Daoy (cell line): ENCODE results near the gene TSPYL4. TPM values are rescaled to one million over a fixed set of nuclear protein-coding genes. Genes with fewer than 3 reads are reported as not detected.
"Not testable (repeated sequence)": the region's sequence is repeated elsewhere in the genome, so short reads cannot be mapped to it uniquely, and the experiment has no call there.

ENCODE experiments used
- DNase-seq: peaks from one replicate; pipeline ENCODE4 v3.0.0-alpha.2; 2015; ENCODE audit warnings: low read depth
- total RNA-seq: library from RNA; depleted of rRNA; stranded (reverse); fragments of >200 nt; shearing (Covaris generic); gene quantifications from 2 replicates; pipeline ENCODE4 v1.2.3, GENCODE V29; 2014; rRNA removed

TSPYL4 gene
- 7.6 and 11.7 TPM in 2 replicates for total RNA-seq

- peak; percentile 97 for DNase-seq
Observed at GRCh38 chr6:116253505-116254296, at the start of gene TSPYL4. Gene TSPYL4, minus strand, starts transcription at chr6:116254075. Its CDS starts 67 bp downstream, at chr6:116254008.

DNA sequence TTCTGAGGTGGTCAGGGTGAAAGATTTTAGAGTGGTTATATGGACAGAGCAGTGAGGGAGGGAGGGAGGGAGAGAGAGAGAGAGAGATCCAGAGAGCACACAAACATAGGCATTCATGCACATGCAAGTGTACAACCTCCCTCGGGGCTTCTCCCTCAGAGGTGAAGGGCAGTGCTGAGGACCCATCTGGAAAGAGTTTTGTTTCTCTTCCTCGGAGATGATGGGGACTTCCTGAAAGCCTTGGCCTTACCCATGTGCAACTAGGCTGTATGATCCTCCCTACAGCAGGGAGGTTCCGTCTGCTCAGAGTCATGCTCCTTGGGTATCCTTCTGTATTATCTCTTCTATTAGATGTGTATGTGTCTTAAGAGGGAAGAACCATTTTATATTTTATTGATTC, 47.2 kb upstream of the TSPYL4 start:
- no peak for DNase-seq

GRCh38 chr6:116300566-116300965, 46.7 kb upstream of the TSPYL4 start:
- no peak for DNase-seq

GRCh38 chr6:116298973-116299372, 45.1 kb upstream of the TSPYL4 start:
- DNase-seq: no peak

GRCh38 chr6:116298273-116298672, 44.4 kb upstream of the TSPYL4 start:
- DNase-seq: no peak

DNA sequence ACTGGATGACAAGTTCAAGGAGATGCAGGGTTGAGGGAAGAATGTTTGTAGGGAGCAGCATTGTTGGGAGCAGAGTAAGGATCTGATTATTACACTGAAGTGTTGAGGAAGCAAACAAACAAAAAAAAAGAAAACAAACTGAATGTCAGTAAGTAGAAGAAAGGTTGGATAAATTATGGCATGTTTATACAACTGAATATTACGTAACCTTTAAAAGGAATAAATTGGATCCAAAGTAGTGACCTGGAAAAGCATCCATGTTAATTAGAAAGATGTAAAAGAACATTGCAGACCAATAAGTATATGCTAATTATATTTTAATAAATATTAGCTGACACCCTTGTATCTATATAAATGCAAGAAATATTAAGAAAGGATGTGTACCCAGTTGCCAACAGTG, 38.7 kb upstream of the TSPYL4 start:
- DNase-seq: no peak

DNA sequence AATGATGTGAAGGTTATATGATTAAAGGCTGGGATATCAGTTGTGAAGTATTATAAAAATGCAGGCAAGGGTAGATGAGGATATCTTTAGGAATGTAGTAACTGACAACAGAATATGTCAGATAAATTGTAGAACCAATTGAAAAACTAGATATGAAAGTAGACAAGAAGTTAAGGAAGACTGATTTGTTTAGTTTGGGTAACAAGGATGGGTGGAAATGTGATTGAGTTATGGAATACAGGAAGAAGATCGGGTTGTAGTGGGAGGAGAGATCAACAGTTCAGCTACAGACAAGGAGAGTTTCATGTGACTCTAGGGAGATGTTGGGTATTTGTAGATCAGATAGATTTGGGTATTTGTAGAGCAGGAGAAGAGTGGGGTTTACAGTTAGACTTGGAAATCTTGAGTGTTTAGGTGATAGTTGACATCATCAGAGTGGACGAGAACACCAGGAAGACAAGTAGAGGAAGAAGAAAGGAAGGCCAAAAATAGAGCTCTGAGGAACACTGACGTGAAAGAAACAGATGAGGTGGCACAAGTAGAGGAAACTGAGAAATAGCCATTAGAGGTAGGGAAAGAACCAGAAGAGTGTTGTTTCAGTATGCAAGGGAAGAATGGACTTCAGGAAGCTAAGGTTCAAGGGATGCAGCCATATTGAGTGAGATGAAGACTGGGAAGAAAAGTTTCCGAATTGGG, 38.0 kb upstream of the TSPYL4 start:
- no peak for DNase-seq

GRCh38 chr6:116290799-116291198, 36.9 kb upstream of the TSPYL4 start:
- DNase-seq: no peak

DNA sequence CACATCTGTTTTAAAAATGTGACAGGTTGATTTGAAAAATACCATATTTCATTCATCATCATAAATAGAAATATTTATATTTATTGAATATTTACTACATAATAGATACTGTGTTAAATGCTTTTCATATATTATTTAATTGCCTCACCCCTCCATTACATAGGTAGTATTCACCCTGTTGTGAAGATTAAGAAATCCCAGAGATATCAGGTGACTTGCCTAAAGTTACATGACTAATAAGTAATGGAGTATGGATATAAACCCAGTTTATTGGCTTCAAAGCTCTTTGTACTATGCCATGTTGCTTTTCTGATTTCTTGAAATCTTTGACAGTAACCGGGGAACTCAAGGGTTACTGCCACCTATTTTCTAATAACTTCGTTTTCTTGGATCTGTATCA, 36.0 kb upstream of the TSPYL4 start:
- no peak for DNase-seq

GRCh38 chr6:116287689-116288282, 33.9 kb upstream of the TSPYL4 start:
- peak; percentile 27 for DNase-seq

- no peak for DNase-seq
Observed at GRCh38 chr6:116286773-116287358, 33.0 kb upstream of the TSPYL4 start.

DNA sequence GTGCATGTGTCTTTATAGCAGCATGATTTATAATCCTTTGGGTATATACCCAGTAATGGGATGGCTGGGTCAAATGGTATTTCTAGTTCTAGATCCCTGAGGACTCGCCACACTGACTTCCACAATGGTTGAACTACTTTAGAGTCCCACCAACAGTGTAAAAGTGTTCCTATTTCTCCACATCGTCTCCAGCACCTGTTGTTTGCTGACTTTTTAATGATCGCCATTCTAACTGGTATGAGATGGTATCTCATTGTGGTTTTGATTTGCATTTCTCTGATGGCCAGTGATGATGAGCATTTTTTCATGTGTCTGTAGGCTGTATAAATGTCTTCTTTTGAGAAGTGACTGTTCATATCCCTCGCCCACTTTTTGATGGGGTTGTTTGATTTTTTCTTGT, 31.1 kb upstream of the TSPYL4 start:
- not testable (repeated sequence) for DNase-seq

- no peak for DNase-seq
Observed at GRCh38 chr6:116283191-116283590, 29.3 kb upstream of the TSPYL4 start.

DNA sequence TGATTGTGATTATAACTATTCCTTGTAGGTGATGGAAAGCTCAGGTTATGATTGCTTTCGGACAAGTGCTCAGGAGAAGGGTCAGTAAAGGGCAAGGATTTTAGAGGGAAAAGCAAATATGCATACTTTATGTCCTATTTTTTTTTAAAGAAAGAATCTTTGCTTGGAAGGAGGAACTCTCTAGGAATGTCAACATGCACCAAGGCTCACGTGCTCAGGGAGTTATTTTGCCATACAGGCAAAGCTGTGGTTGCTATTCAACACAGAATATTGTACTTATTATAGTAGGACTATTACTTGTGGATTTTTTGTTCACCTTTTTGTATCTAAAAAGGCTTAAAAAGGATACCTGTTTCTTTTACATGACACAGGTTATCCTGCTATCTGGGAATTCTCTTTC, 28.8 kb upstream of the TSPYL4 start:
- DNase-seq: no peak

- no peak for DNase-seq
Observed at GRCh38 chr6:116280933-116281316, 27.1 kb upstream of the TSPYL4 start.

- DNase-seq: no peak
Observed at GRCh38 chr6:116280161-116280932, 26.5 kb upstream of the TSPYL4 start.

DNA sequence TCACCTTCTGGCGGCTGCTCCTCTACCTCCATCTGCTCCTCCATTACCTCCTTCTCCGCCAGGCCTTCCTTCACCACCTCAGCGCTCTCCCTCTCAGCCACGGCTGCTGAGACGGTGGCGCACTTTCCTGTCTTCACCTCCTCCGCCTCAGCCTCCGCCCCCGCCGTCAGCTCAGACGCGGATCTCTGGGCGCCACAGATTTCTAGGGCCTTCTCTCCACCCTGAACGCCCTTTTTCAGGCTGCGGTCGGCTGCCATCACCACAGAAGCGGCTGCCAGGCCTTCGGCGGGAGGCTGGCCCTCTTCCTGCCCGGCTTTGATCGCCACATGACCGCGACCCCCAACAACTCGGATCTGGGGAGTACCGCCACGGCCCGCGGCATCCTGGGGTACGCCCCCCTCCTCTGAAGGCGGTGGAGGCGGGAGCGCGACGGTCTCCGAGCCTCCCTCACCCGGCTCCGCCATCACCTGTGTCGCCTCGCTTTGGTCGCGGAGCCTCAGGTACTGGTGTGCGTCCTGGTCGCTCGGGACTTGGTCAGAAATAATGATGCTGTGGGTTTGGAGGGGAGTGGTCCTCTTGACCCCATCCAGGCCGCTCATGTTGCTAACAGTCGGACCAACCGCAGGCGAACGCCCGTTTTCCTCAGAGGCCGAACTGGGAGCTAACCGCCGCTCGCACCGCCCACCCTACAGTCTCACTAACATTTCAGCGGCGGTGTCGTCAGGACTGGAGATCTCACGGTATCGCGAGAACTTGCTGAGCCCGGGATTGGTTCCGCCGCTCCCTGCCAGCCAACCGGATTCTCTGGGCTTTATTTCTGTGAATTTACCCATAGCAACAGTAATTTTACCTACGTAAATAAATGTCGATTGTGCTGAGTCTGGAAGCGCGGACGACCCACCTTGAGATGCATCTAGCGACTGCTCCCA, 25.6 kb upstream of the TSPYL4 start, which contains the start of gene TSPYL1:
Gene TSPYL1 (minus strand): TSS at position 699 of the 929 bp plus-strand sequence. CDS start 100 bp downstream, at position 599.
- peak; percentile 97 for DNase-seq

DNA sequence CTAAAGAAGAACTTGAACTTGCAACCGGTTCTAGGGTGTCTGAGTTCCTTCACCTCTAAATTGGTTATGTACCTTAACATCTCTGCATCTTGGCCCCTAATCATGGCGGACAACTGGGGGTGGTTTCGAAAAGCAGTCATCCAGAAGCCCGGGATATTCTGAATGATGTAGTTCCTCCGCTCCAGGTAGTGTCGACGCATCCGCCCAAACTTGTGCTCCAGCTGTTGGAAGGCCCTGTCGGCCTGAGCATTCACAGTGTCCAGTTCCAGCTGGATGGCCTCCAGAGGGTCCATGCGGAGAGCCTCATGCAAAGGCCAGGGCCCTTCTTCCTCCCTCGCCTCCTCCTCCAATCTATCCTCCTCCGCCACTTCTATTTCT, 25.0 kb upstream of the TSPYL4 start:
- no peak for DNase-seq

- no peak for DNase-seq
Observed at GRCh38 chr6:116278481-116278829, 24.6 kb upstream of the TSPYL4 start.

DNA sequence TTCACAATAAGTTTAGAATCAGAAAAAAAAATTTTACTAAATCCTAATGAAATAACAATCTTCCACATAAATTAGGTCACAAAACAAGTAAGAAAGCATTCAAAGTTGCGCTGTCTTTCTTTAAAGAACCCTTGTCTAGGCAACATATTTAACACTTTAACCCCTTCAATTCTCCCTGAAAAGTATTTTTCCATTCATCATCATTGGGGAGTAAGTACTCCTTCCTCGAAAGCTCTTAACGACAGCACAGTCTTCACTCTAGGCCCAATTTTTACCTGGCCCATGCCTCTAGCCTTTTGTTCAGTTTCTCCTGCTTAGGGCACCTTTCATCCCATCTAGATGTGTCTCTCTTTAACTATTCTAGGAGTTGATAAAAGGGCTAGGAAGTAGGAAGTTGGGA, 23.2 kb upstream of the TSPYL4 start:
- DNase-seq: no peak
